IPS-18c (cell line): ENCODE measurements around the gene THSD7B.

ENCODE experiments used
- H3K4me3 ChIP-seq: 2 replicates; pipeline ENCODE4 v1.7.0; 2013; ENCODE audit warnings: low read depth, mild to moderate bottlenecking, low read length, moderate library complexity; ENCODE audit not compliant: insufficient read depth
- H3K9me3 ChIP-seq: one replicate; pipeline ENCODE4 v1.6.1; 2013; ENCODE audit warnings: mild to moderate bottlenecking, low read length, moderate library complexity; ENCODE audit not compliant: control insufficient read depth, insufficient read depth

THSD7B gene

GRCh38 chr2:137383391-137383790 lies 618.0 kb downstream of the THSD7B start:
- Histone ChIP-seq H3K9me3 (peaks cover 12% of the 10 kb centered on the region), H3K4me3 (no peak overlapping the region)

GRCh38 chr2:137387044-137387443 lies 621.7 kb downstream of the THSD7B start:
- Histone ChIP-seq H3K9me3 (peaks cover 10% of the 10 kb centered on the region), H3K4me3 (no peak overlapping the region)

GRCh38 chr2:137405496-137405895 lies 640.2 kb downstream of the THSD7B start:
- Histone ChIP-seq H3K4me3 (no peak overlapping the region), H3K9me3 (peaks cover 2% of the 10 kb centered on the region)

- no peaks in the 10 kb centered on the region for H3K9me3 ChIP-seq
- no peak overlapping the region for H3K4me3 ChIP-seq
These were observed 646.2 kb downstream of the THSD7B start for GRCh38 chr2:137411585-137411984.

GRCh38 chr2:137420744-137421143 lies 655.4 kb downstream of the THSD7B start:
- Histone ChIP-seq H3K9me3 (no peaks in the 10 kb centered on the region), H3K4me3 (no peak overlapping the region)

GRCh38 chr2:137435162-137435561 lies 669.8 kb downstream of the THSD7B start:
- Histone ChIP-seq H3K4me3 (no peak overlapping the region), H3K9me3 (peaks cover 2% of the 10 kb centered on the region)

GRCh38 chr2:137437386-137437785 lies 672.0 kb downstream of the THSD7B start:
- Histone ChIP-seq H3K4me3 (no peak overlapping the region), H3K9me3 (no peaks in the 10 kb centered on the region)

- Histone ChIP-seq H3K9me3 (no peaks in the 10 kb centered on the region), H3K4me3 (no peak overlapping the region)
These were observed 679.6 kb downstream of the THSD7B start for GRCh38 chr2:137444970-137445369.

- Histone ChIP-seq H3K9me3 (no peaks in the 10 kb centered on the region), H3K4me3 (no peak overlapping the region)
These were observed 684.1 kb downstream of the THSD7B start for GRCh38 chr2:137449454-137449853.

GRCh38 chr2:137454886-137455285 lies 689.5 kb downstream of the THSD7B start:
- Histone ChIP-seq H3K4me3 (no peak overlapping the region), H3K9me3 (no peaks in the 10 kb centered on the region)

GRCh38 chr2:137467246-137467862 lies 702.0 kb downstream of the THSD7B start:
- Histone ChIP-seq H3K4me3 (no peak overlapping the region), H3K9me3 (no peaks in the 10 kb centered on the region)

- Histone ChIP-seq H3K4me3 (no peak overlapping the region), H3K9me3 (no peaks in the 10 kb centered on the region)
These were observed 727.9 kb downstream of the THSD7B start for GRCh38 chr2:137493261-137493660.

- Histone ChIP-seq H3K4me3 (no peak overlapping the region), H3K9me3 (no peaks in the 10 kb centered on the region)
These were observed 735.3 kb downstream of the THSD7B start for GRCh38 chr2:137500599-137500998.

- H3K9me3 ChIP-seq = no peaks in the 10 kb centered on the region
These were observed 741.9 kb downstream of the THSD7B start for GRCh38 chr2:137507237-137507636.

GRCh38 chr2:137508739-137509384 lies 743.5 kb downstream of the THSD7B start:
- Histone ChIP-seq H3K4me3 (no peak overlapping the region), H3K9me3 (no peaks in the 10 kb centered on the region)

More at GRCh38 chr2:137507237-137507636, 741.9 kb downstream of the THSD7B start:
- no peak overlapping the region for H3K4me3 ChIP-seq

- no peak overlapping the region for H3K4me3 ChIP-seq
- no peaks in the 10 kb centered on the region for H3K9me3 ChIP-seq
These were observed 746.2 kb downstream of the THSD7B start for GRCh38 chr2:137511526-137511925.

- Histone ChIP-seq H3K9me3 (no peaks in the 10 kb centered on the region), H3K4me3 (no peak overlapping the region)
These were observed 756.6 kb downstream of the THSD7B start for GRCh38 chr2:137521653-137522619.

- Histone ChIP-seq H3K4me3 (no peak overlapping the region), H3K9me3 (no peaks in the 10 kb centered on the region)
These were observed 757.3 kb downstream of the THSD7B start for GRCh38 chr2:137522620-137523011.
